ENCODE measurements around the gene CD44.

Gene CD44

DNA sequence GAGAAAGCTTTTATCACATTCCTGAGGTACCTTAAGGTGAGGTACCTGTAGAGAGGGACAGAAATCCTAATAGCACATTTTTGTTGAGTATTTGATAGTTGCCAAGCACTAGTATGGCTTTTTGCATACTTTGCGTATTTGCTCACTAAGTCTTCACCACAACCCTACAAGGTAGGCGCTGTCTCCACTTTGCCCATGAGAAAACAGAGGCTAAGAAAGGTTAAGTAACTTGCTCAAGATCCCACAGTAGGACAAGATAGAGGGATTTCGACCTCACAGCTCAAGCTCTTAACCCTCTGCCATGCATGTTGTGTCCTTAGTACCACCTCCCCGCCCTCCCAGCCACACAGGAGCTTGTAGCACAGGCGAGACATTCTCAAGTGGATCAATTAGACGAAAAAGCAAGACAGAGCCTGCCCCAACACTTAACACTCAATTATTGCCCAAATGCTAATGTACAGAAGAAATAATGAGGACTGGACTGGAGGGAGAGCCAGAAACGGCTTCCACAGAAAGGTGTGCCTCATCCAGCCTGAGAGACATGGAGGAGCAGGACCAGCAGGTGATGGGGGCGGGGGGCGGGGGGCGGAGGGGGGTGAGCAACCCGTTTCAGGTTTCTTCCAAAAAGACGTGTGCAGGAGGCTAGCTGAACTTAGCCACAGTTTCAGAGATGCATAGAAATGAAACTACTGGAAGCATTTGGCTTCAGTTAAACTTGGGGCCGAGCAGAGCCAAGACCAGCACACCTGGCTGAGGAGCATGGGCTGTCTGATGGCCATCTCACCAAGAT is 26.7 kb upstream of the CD44 start:
- DNase-seq, result no peak

- DNase-seq, result no peak
Observed at GRCh38 chr11:35112846-35113105, 26.2 kb upstream of the CD44 start.

GRCh38 chr11:35114906-35115687 is 23.9 kb upstream of the CD44 start:
- DNase-seq, result no peak

- DNase-seq, result no peak
Observed at GRCh38 chr11:35115688-35116030, 23.3 kb upstream of the CD44 start.

GRCh38 chr11:35116245-35116644 is 22.7 kb upstream of the CD44 start:
- no peak for DNase-seq

GRCh38 chr11:35116762-35117640 is 22.0 kb upstream of the CD44 start:
- DNase-seq, result peak; percentile 7

DNA sequence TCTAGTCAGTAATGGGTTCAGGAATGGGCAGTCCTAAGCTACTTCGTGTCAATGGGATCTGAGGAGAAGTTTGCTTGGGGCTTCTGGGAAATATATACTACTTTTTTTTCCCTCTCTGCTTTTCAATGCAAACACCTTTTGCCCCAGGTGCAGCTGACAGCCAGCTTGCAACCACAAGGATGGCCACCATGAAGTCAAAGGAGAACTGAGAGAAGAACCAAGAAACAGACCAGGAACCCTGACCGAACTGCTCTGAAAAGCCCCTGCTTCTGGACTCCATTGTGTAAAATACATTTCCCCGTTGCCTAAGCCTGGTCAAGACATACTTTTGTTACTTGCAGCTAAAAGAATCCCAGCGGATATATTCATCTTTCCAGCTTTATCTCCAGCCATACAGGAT is 20.1 kb upstream of the CD44 start:
- DNase-seq, result no peak

DNA sequence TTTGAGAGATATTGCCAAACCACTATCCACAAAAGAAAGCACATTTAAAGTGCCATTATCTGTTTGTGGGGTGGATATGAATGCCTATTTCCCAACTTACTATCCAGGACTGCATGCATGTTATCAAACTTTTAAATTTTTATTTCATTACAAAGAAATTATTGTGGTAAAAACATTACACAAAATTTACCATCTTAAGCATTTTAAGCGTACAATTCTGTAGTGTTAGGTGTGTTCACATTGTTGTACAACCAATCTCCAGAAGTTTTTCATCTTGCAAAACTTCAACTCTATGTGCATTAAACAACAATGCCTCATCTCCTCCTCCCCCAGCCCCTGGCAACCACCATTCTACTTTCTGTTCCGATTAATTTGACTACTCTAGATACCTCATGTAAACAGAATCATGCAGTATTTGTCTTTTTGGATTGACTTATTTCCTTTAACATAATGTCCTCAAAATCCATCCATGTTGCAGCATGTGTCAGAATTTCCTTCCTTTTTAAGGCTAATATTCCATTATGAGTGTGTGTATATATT is 17.6 kb upstream of the CD44 start:
- DNase-seq, result no peak

- no peak for DNase-seq
Observed at GRCh38 chr11:35122308-35122707, 16.7 kb upstream of the CD44 start.

DNA sequence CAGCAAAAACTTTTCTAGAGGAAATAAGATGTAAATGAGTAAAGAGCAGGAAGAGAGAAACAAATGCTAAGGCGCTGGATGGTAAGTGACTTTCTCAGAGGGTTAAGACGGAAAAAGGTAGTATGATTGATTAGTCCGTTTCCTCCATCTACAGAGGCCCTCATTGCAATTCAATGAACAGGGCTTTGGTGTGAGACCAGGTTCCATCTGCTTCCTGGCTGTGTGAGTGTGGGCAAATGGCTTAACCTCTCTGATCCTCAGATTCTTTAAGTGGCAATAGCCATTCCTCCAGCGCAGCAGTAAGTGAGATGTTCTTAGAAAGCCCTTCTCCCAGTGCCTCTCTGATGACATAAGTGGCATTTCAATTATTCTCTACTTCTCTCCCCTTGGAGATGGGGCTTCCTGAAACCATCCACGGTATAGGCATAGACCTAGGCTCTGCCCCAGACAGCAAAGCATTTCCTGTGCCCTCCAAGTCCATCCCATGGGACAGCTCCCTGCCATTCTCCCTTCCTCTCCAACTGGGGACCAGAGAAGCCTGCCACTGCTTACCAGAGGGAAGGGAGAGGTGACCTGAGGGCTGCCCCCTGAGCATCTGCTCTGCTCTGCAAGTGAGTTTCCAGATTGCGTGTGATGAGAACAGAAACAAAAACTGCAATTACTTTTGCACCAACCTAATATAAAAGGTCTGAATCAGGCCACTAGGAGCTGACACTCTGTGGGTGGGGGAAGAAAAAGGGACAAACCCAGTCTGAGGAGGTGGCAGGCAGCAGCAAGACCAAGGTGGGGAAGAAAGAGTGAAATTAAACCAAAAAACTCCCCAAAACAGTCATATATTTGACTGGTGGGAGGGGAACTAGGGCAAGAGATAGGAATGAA is 12.7 kb upstream of the CD44 start:
- no peak for DNase-seq

DNA sequence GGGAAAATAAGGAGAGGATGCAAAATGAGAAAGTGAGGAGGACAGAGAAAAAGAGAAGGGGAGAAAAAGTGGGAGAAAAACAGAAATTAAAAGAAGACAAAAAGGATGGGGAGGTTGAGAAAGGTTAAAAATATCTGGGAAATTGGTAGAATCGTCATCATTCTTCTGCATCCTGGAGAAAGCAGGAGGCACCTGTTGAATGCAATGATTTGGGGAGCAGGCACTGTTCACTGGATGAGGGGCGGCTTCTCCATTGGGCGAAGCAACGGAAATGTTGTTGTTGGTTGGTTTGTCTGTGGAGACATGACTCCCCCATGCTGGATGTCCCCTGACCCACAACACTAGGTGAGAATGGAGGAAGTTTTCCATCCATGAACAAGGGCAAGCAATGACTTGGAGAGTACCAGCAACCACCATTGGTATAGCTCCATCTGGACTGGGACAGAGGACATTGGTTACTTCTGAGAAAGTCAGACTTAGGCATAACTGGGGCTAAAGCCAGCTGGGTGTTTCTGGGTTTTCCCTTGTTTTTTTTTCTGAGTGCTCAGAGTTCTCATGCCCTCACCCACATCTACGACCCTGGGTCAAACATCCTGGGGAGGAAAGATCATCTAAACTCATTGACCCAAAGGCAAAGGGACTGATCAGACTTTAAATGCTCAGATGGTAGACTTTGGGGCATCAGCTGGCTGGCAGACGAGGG is 11.9 kb upstream of the CD44 start:
- no peak for DNase-seq

- DNase-seq, result no peak
Observed at GRCh38 chr11:35127619-35128018, 11.4 kb upstream of the CD44 start.

GRCh38 chr11:35131094-35131493 is 7.9 kb upstream of the CD44 start:
- no peak for DNase-seq

DNA sequence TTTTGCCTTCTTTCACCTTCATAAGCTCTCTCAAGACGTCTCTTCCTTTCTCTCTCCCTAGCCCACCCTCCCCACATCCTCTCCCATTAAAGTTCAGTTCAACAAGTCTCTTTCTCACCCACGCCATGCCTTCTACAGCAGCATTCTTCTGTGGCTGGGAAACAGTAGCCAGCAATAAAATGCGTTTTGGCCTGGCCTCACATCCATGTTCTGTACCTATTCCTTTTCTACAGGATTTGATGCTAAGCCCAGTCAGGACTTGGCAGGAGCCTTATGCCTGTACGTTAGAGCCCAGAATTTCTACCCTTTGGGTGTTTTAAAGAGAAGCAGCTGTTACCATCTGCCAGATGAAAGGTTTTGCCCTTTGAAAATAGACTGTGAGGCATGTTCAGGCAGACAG is 7.1 kb upstream of the CD44 start:
- DNase-seq, result peak; percentile 48

DNA sequence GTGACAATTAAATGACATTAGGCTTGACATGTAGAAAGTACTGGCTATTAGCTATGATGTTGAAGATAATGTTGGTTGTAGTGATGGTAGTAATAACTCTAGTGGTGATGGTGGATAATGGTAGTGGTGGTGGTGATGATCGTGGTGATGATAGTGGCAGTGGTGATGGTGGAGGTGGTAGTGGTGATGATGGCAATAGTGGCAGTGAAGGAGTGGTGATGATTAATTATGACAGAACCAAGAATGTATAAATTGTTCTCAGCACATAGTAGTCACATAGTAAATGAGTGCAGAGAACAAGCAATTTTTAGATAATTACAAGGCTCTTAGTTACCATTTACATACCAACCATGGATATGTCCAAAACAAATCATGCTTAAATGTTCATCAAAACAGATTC is 5.3 kb upstream of the CD44 start:
- DNase-seq, result no peak

DNA sequence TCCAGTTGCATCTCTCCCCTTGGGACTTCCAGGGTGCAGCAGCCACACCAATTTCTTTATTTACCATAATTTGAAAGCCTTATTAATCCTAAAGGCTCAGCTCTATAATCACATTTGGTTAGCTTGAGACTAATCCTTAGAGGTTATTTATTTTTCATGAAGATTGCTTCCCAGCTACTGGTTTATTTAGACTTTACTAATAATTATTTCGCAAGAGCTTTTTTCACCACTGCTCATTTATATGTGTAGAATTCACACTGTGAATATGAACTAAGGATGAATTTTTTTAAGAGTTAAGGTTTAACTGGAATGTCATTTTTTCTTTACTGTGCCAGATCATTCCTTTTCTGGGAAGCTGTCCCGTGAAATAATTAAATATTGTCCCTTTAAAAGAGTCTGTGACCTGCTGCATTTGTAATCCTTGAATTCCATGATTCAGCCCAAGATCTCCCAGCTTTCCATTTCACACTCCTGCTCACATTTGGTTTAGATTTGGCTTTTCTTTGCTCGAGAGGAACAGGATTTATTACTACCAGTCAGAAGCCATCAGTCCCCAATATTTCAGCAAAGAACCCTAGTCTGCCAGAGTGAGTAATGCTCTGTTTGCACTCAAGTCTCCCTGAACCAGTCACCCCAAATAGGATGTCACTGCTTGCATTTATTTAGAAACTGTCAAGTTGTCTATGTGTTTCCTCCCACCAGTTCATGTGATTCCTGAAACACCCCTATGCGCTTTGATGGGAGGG is 4.4 kb upstream of the CD44 start:
- no peak for DNase-seq

DNA sequence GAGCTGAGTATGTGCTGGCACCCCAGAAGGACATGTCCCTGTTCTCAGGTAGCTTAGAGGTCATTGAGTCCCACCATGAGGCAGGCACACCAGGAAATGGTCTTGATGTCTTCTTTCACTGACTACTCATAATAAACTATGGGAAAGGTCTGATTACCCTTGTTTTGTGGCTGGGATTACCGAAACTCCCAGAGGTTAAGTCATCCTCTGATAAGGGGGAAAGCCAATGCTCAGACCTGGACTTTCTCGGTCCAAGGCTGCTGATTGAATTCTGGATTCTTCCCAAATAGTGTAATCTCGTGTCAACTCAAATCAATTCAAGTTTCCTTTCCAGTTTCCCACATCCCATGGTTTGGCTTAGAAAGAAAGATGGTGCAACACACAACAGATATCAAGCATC is 3.7 kb upstream of the CD44 start:
- no peak for DNase-seq

DNA sequence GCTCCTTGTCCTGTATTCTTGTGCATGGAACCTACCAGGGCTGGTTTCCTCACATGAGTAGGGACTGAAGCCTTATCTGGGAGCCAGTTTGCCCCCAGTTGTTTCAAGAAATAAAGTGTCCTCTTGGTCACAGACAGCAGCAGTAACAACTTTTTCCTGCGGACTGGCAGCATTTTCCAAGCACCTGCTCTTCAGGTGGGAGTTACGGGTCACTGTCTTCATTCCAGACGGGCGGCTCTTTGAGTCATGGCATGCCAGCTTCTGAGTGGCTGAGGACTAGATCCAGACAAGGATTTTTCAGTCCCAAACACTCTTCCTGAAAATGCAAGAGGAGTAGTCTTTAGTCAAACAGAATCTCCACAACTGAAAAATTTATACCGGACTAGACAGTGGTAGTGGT is 2.7 kb upstream of the CD44 start:
- no peak for DNase-seq

DNA sequence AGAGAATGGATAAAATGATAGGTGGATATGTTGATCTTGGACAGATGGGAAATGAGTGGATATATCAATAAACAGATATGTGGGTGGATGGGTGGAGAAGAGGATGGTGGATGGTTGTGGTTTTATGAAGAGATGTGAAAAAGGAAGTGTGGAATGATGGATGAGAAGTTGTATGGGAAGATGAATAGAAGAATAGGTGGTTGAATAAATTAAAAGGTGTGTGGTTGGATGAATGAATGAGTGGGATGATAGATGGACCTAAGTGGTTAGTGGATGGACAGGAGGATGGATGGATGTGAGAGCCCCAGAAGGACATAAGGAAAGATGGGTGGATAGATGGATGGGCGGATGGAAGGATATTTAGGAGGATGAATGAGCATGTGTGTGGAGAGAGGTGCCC is 913 bp upstream of the CD44 start:
- no peak for DNase-seq

- DNase-seq, result no peak
Observed at GRCh38 chr11:35138606-35138942, 397 bp upstream of the CD44 start.

- no peak for DNase-seq
Observed at GRCh38 chr11:35139722-35140282, 831 bp downstream of the CD44 start.
